Effector memory CD8-positive, alpha-beta T cell (primary cell): ENCODE measurements around the gene DISC1.

ENCODE experiments used
- ATAC-seq: fragments of 150-1000 bp; cut with Tn5 transposase; replicated peaks from 2 replicates; pipeline ENCODE4 v1.10.0; 2021; ENCODE audit warnings: mild to moderate bottlenecking, moderate library complexity
- DNase-seq, 3 experiments: peaks; one replicate each; pipeline ENCODE4 v3.0.0; 2021
- H3K27ac Mint-ChIP-seq, 2 donors: one replicate each; pipeline ENCODE4 v1.8.0; 2022; ENCODE audit warnings: mild to moderate bottlenecking in 2 of 2, mixed read lengths in 2 of 2, moderate library complexity in 2 of 2
- H3K27me3 Mint-ChIP-seq, 2 donors: one replicate each; pipeline ENCODE4 v1.8.0; 2022; ENCODE audit warnings: mixed read lengths in 2 of 2
- H3K36me3 Mint-ChIP-seq: one replicate; pipeline ENCODE4 v1.8.0; 2022; ENCODE audit warnings: mild to moderate bottlenecking, moderate library complexity, mixed read lengths; ENCODE audit not compliant: insufficient read depth
- H3K4me1 Mint-ChIP-seq, 2 donors: one replicate each; pipeline ENCODE4 v1.8.0; 2022; ENCODE audit warnings: low read depth in 2 of 2, mixed read lengths in 2 of 2
- H3K4me3 Mint-ChIP-seq, 2 donors: one replicate each; pipeline ENCODE4 v1.8.0; 2022; ENCODE audit warnings: mild to moderate bottlenecking in 2 of 2, mixed read lengths in 2 of 2, moderate library complexity in 2 of 2
- H3K9me3 Mint-ChIP-seq, 2 donors: one replicate each; pipeline ENCODE4 v1.8.0; 2022; ENCODE audit warnings: mixed read lengths in 2 of 2

Gene DISC1

DNA sequence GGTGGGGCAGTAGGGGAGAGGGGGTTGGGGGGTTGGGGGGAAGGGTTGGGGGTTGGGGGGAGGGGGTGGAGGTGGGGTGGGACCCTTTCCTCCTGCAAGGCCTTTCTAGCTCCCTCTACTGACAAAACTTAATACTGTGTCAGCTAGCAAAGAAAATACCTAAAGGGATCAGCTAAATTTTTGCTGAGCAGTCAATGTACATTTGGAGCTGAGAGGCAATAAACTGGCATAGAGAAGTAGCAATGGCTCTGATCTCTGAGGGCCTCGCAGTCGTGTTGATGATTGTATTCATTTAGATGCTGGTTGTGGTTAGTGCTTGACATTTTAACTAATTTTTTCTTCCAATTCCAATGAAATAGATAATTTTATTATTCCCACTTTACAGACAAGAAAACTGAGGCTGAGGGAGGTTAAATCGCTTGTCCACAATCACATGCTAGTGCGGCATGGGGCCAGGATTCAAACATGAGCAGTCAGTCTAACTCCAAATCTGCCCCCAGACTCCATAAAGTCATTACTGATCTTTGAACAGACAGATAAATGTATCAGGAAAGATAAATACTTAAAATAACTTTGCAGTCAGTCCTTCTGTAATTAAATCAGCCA, 357.1 kb downstream of the DISC1 start:
- H3K4me1 Mint-ChIP-seq = peaks cover 3 to 9% of the 10 kb centered on the region in 2 donors
- H3K27ac Mint-ChIP-seq = no peak overlapping the region
- H3K27me3 Mint-ChIP-seq = no peaks in the 10 kb centered on the region
- no peak overlapping the region for H3K4me3 Mint-ChIP-seq
- ATAC-seq = no peak
- H3K36me3 Mint-ChIP-seq = no peaks in the 10 kb centered on the region
- no peaks in the 10 kb centered on the region for H3K9me3 Mint-ChIP-seq
- no peak for DNase-seq

- H3K4me3 Mint-ChIP-seq = no peak overlapping the region
- peaks cover 3 to 10% of the 10 kb centered on the region in 2 donors for H3K4me1 Mint-ChIP-seq
- H3K27ac Mint-ChIP-seq = no peak overlapping the region
- no peaks in the 10 kb centered on the region for H3K9me3 Mint-ChIP-seq
- no peaks in the 10 kb centered on the region for H3K36me3 Mint-ChIP-seq
- DNase-seq = no peak
- H3K27me3 Mint-ChIP-seq = no peaks in the 10 kb centered on the region
- ATAC-seq = no peak
These were observed 358.9 kb downstream of the DISC1 start for GRCh38 chr1:231985296-231986023.

GRCh38 chr1:231986631-231987336, 360.2 kb downstream of the DISC1 start:
- Mint-ChIP-seq H3K4me3 (no peak overlapping the region), H3K36me3 (no peaks in the 10 kb centered on the region), H3K27me3 (no peaks in the 10 kb centered on the region), H3K27ac (no peak overlapping the region), H3K4me1 (peaks cover 3 to 11% of the 10 kb centered on the region in 2 donors), H3K9me3 (no peaks in the 10 kb centered on the region)
- no peak for ATAC-seq
- no peak for DNase-seq

DNA sequence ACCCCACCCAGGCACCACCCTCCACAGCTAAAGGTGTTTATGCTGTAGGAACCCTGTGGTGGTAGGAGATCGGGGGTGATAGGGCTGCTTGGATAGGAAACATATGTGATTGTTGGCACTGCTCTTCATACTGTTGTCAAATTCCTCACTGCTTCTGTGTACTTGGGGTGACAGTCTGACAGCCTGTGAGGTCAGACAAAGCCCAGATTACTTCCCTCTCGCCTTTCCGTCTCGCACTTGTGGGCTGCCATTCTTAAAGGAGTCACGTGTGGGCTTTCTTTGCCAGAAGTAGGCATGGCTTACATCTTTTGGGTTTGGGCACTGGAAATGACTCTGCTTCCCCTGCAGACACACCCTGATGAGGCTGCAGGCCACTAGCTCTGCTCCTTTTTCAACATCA, 363.8 kb downstream of the DISC1 start:
- H3K27ac Mint-ChIP-seq = peak overlapping the region in 1 of 2 donors; percentile 63
- H3K27me3 Mint-ChIP-seq = no peaks in the 10 kb centered on the region
- H3K4me1 Mint-ChIP-seq = peaks cover 0 to 6% of the 10 kb centered on the region in 2 donors
- no peaks in the 10 kb centered on the region for H3K36me3 Mint-ChIP-seq
- DNase-seq (no peak), ATAC-seq (no peak)
- no peaks in the 10 kb centered on the region for H3K9me3 Mint-ChIP-seq
- no peak overlapping the region for H3K4me3 Mint-ChIP-seq

GRCh38 chr1:231991231-231991630, 364.6 kb downstream of the DISC1 start:
- DNase-seq = no peak
- no peaks in the 10 kb centered on the region for H3K36me3 Mint-ChIP-seq
- H3K4me1 Mint-ChIP-seq = peaks cover 0 to 6% of the 10 kb centered on the region in 2 donors
- no peak overlapping the region for H3K4me3 Mint-ChIP-seq
- no peak overlapping the region for H3K27ac Mint-ChIP-seq
- H3K27me3 Mint-ChIP-seq = no peaks in the 10 kb centered on the region
- no peaks in the 10 kb centered on the region for H3K9me3 Mint-ChIP-seq
- ATAC-seq = no peak

DNA sequence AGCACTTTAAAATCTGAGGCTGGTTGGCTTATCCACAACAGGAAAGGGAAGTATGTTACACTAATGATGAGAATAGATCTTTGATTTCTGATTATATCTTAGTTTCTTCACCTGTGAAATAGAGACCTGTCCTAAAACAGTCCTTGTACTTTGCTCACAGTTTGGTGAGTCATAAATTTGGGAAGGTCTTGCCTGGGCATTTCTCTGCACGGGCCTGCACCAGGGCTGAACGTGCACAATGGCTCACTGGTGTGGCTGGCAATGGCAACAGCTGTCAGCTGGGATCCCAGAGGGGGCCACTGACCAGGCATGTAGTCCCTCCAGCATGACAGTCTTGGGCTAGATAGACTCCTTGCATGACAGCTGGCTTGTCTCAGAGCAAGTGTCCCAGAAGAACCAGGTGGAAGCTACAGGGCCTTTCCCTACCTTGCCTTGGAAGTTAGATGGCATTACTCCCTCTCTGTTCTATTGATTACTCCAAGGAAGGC, 367.4 kb downstream of the DISC1 start:
- H3K36me3 Mint-ChIP-seq = no peaks in the 10 kb centered on the region
- DNase-seq (no peak), ATAC-seq (no peak)
- H3K27me3 Mint-ChIP-seq = peaks cover 0 to 16% of the 10 kb centered on the region in 2 donors
- H3K9me3 Mint-ChIP-seq = no peaks in the 10 kb centered on the region
- H3K4me3 Mint-ChIP-seq = no peak overlapping the region
- H3K27ac Mint-ChIP-seq = no peak overlapping the region
- peaks cover 0 to 6% of the 10 kb centered on the region in 2 donors for H3K4me1 Mint-ChIP-seq

DNA sequence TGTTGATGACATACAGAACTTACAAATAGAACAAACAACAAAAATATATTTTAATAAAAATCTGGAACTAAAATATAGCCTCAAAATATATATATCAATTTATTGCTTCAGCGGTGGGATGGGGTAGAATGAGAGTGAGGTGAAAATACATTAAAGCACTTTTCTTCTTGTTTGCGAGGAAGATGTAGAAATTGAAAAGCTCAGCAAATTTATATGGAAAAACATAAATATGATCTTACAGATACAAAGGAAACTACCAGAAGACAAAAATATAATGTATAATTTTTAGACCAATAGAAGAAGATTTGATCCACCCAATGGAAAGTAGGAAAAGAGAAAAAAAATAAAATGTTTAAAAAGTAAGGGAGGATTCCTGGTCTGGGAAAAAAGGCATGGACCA, 372.2 kb downstream of the DISC1 start:
- Mint-ChIP-seq H3K4me3 (no peak overlapping the region), H3K9me3 (peaks cover 0 to 1% of the 10 kb centered on the region in 2 donors), H3K27me3 (peaks cover 0 to 23% of the 10 kb centered on the region in 2 donors), H3K4me1 (no peaks in the 10 kb centered on the region), H3K36me3 (no peaks in the 10 kb centered on the region), H3K27ac (no peak overlapping the region)
- no peak for ATAC-seq
- DNase-seq = no peak

- H3K27me3 Mint-ChIP-seq = no peaks in the 10 kb centered on the region
- H3K36me3 Mint-ChIP-seq = no peaks in the 10 kb centered on the region
- H3K9me3 Mint-ChIP-seq = no peaks in the 10 kb centered on the region
- H3K4me3 Mint-ChIP-seq = no peak overlapping the region
- DNase-seq (no peak), ATAC-seq (no peak)
- peaks cover 0 to 6% of the 10 kb centered on the region in 2 donors for H3K4me1 Mint-ChIP-seq
- no peak overlapping the region for H3K27ac Mint-ChIP-seq
These were observed 378.7 kb downstream of the DISC1 start for GRCh38 chr1:232005300-232005699.

DNA sequence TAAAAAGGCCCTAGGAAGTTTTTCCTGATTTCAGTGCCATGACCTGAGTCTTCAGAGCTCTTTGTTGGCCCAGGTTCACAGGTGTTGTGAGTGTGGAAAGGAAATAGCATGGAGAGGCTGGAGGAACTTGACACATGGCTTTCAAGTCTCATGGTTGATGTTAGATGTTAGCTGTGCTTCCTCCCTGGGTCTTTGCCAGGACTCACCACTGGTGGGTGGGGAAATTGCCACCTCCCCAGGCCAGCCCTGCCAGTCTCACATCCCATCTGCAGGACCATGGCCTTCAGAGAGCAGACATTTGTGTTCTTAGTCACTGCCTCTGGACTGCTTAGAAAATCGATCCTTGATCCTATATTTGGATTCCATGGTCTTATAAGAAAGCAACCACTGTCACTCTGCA, 383.2 kb downstream of the DISC1 start:
- DNase-seq (no peak), ATAC-seq (no peak)
- no peaks in the 10 kb centered on the region for H3K27me3 Mint-ChIP-seq
- no peak overlapping the region for H3K4me3 Mint-ChIP-seq
- H3K4me1 Mint-ChIP-seq = peaks cover 0 to 6% of the 10 kb centered on the region in 2 donors
- H3K9me3 Mint-ChIP-seq = no peaks in the 10 kb centered on the region
- H3K36me3 Mint-ChIP-seq = peaks cover 2% of the 10 kb centered on the region
- no peak overlapping the region for H3K27ac Mint-ChIP-seq

GRCh38 chr1:232011961-232012360, 385.4 kb downstream of the DISC1 start:
- DNase-seq (no peak), ATAC-seq (no peak)
- Mint-ChIP-seq H3K4me3 (no peak overlapping the region), H3K27ac (no peak overlapping the region), H3K27me3 (no peaks in the 10 kb centered on the region), H3K36me3 (peaks cover 2% of the 10 kb centered on the region), H3K9me3 (no peaks in the 10 kb centered on the region), H3K4me1 (peaks cover 0 to 6% of the 10 kb centered on the region in 2 donors)

GRCh38 chr1:232012773-232013386, 386.3 kb downstream of the DISC1 start:
- Mint-ChIP-seq H3K27ac (peak overlapping the region in 1 of 2 donors; percentile 65), H3K4me3 (no peak overlapping the region), H3K27me3 (no peaks in the 10 kb centered on the region), H3K36me3 (peaks cover 2% of the 10 kb centered on the region), H3K4me1 (peaks cover 0 to 4% of the 10 kb centered on the region in 2 donors), H3K9me3 (no peaks in the 10 kb centered on the region)
- DNase-seq (no peak), ATAC-seq (no peak)

DNA sequence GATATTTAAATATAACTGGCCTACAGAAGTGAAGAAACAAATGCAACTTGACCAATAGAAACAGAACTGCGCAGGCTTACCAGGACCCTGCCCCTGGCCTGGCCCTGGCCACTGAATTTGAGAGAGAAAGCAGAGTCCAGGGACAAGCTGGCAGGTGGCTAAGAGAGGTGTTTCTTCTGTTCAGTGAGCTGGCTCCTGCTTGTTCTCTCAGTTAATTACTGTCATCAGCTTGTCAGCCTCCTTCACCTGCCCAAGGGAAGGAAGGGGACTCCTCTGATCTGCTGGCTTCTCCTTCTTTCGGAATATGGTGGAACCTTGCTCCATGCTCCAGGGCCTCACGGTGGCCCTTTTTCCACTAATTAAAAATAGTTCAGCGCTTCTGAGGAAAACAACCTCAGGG, 388.4 kb downstream of the DISC1 start:
- Mint-ChIP-seq H3K27ac (no peak overlapping the region), H3K4me1 (no peaks in the 10 kb centered on the region), H3K9me3 (no peaks in the 10 kb centered on the region), H3K36me3 (peaks cover 2% of the 10 kb centered on the region), H3K27me3 (no peaks in the 10 kb centered on the region), H3K4me3 (no peak overlapping the region)
- no peak for DNase-seq
- no peak for ATAC-seq

- no peaks in the 10 kb centered on the region for H3K4me1 Mint-ChIP-seq
- H3K27me3 Mint-ChIP-seq = no peaks in the 10 kb centered on the region
- H3K9me3 Mint-ChIP-seq = no peaks in the 10 kb centered on the region
- DNase-seq (no peak), ATAC-seq (no peak)
- H3K36me3 Mint-ChIP-seq = peaks cover 2% of the 10 kb centered on the region
- no peak overlapping the region for H3K27ac Mint-ChIP-seq
- no peak overlapping the region for H3K4me3 Mint-ChIP-seq
These were observed 390.0 kb downstream of the DISC1 start for GRCh38 chr1:232016616-232017015.
